ENCODE data around the gene AHNAK.

The AHNAK gene

GRCh38 chr11:62456630-62457029 is 90.0 kb downstream of the AHNAK start:
- TF ChIP-seq SIN3A (IDR thresholded peaks at IDR 0.05; ENCODE audit: borderline replicate concordance, insufficient read depth, low read length) (no peak), TAF1 (IDR thresholded peaks at IDR 0.05; ENCODE audit: borderline replicate concordance, insufficient read depth, low read length) (no peak), FOXP2 (optimal IDR thresholded peaks at IDR 0.05; ENCODE audit: borderline replicate concordance, extremely low read depth, extremely low read length, insufficient read depth) (no peak), REST (IDR thresholded peaks at IDR 0.05; ENCODE audit: insufficient read depth in 1 of 2, low read depth in 2 of 2, low read length in 2 of 2) (no peak), POLR2AphosphoS5 (IDR thresholded peaks at IDR 0.05; ENCODE audit: low read depth, low read length) (no peak)

GRCh38 chr11:62452839-62453468 is 93.7 kb downstream of the AHNAK start:
- TF ChIP-seq FOXP2 (optimal IDR thresholded peaks at IDR 0.05; ENCODE audit: borderline replicate concordance, extremely low read depth, extremely low read length, insufficient read depth) (no peak), REST (IDR thresholded peaks at IDR 0.05; ENCODE audit: insufficient read depth in 1 of 2, low read depth in 2 of 2, low read length in 2 of 2) (no peak), TAF1 (IDR thresholded peaks at IDR 0.05; ENCODE audit: borderline replicate concordance, insufficient read depth, low read length) (no peak), SIN3A (IDR thresholded peaks at IDR 0.05; ENCODE audit: borderline replicate concordance, insufficient read depth, low read length) (no peak), POLR2AphosphoS5 (IDR thresholded peaks at IDR 0.05; ENCODE audit: low read depth, low read length) (no peak)

- TF ChIP-seq REST (IDR thresholded peaks at IDR 0.05; ENCODE audit: insufficient read depth in 1 of 2, low read depth in 2 of 2, low read length in 2 of 2) (no peak), SIN3A (IDR thresholded peaks at IDR 0.05; ENCODE audit: borderline replicate concordance, insufficient read depth, low read length) (no peak), FOXP2 (optimal IDR thresholded peaks at IDR 0.05; ENCODE audit: borderline replicate concordance, extremely low read depth, extremely low read length, insufficient read depth) (no peak), POLR2AphosphoS5 (IDR thresholded peaks at IDR 0.05; ENCODE audit: low read depth, low read length) (no peak), TAF1 (IDR thresholded peaks at IDR 0.05; ENCODE audit: borderline replicate concordance, insufficient read depth, low read length) (no peak)
These were observed 94.3 kb downstream of the AHNAK start for GRCh38 chr11:62452261-62452660.

- TF ChIP-seq TAF1 (IDR thresholded peaks at IDR 0.05; ENCODE audit: borderline replicate concordance, insufficient read depth, low read length) (no peak), REST (IDR thresholded peaks at IDR 0.05; ENCODE audit: insufficient read depth in 1 of 2, low read depth in 2 of 2, low read length in 2 of 2) (no peak), SIN3A (IDR thresholded peaks at IDR 0.05; ENCODE audit: borderline replicate concordance, insufficient read depth, low read length) (no peak), POLR2AphosphoS5 (IDR thresholded peaks at IDR 0.05; ENCODE audit: low read depth, low read length) (no peak), FOXP2 (optimal IDR thresholded peaks at IDR 0.05; ENCODE audit: borderline replicate concordance, extremely low read depth, extremely low read length, insufficient read depth) (no peak)
These were observed 95.4 kb downstream of the AHNAK start for GRCh38 chr11:62451241-62451621.
